HG03457 (cell line): ENCODE data around the gene ANKRD11.
A peak's percentile ranks its signal among the peaks of the same experiment; 100 is the strongest.

ENCODE experiments used
- ATAC-seq: cut with Tn5 transposase; IDR thresholded peaks from one replicate; pipeline ENCODE4 v1.9.1; 2021; ENCODE audit warnings: moderate number of reproducible peaks; ENCODE audit not compliant: unreplicated experiment

Gene ANKRD11

GRCh38 chr16:89507214-89507833, 17.0 kb upstream of the ANKRD11 start:
- peak; percentile 7 for ATAC-seq

- no peak for ATAC-seq
Observed at GRCh38 chr16:89506791-89507191, 16.4 kb upstream of the ANKRD11 start.

GRCh38 chr16:89506113-89506504, 15.7 kb upstream of the ANKRD11 start:
- ATAC-seq = no peak

- no peak for ATAC-seq
Observed at GRCh38 chr16:89505204-89506112, 15.1 kb upstream of the ANKRD11 start.

- no peak for ATAC-seq
Observed at GRCh38 chr16:89504091-89504490, 13.7 kb upstream of the ANKRD11 start.

- no peak for ATAC-seq
Observed at GRCh38 chr16:89502081-89502843, 11.9 kb upstream of the ANKRD11 start.

GRCh38 chr16:89499767-89500166, 9.4 kb upstream of the ANKRD11 start:
- no peak for ATAC-seq

GRCh38 chr16:89498839-89499238, 8.5 kb upstream of the ANKRD11 start:
- no peak for ATAC-seq

GRCh38 chr16:89495121-89495520, 4.8 kb upstream of the ANKRD11 start:
- ATAC-seq = no peak

- ATAC-seq = no peak
Observed at GRCh38 chr16:89493776-89494175, 3.4 kb upstream of the ANKRD11 start.

GRCh38 chr16:89491974-89492687, 1.8 kb upstream of the ANKRD11 start:
- no peak for ATAC-seq

GRCh38 chr16:89491238-89491869, 993 bp upstream of the ANKRD11 start:
- ATAC-seq = no peak

- ATAC-seq = no peak
Observed at GRCh38 chr16:89489898-89490438, 393 bp downstream of the ANKRD11 start.

- no peak for ATAC-seq
Observed at GRCh38 chr16:89489040-89489897, 1.1 kb downstream of the ANKRD11 start.

GRCh38 chr16:89485701-89486246, 4.6 kb downstream of the ANKRD11 start:
- ATAC-seq = no peak

GRCh38 chr16:89484923-89485679, 5.3 kb downstream of the ANKRD11 start:
- no peak for ATAC-seq

- no peak for ATAC-seq
Observed at GRCh38 chr16:89484041-89484501, 6.3 kb downstream of the ANKRD11 start.

- no peak for ATAC-seq
Observed at GRCh38 chr16:89482817-89483205, 7.5 kb downstream of the ANKRD11 start.
